Eye (tissue), 1 donor: Measurements from ENCODE around the gene RRAS.
A peak's percentile ranks its signal among the peaks of the same experiment; 100 is the strongest.

Experiments used
- DNase-seq: peaks from one replicate; pipeline ENCODE4 v3.0.0-alpha.2; 2015

Gene RRAS

DNA sequence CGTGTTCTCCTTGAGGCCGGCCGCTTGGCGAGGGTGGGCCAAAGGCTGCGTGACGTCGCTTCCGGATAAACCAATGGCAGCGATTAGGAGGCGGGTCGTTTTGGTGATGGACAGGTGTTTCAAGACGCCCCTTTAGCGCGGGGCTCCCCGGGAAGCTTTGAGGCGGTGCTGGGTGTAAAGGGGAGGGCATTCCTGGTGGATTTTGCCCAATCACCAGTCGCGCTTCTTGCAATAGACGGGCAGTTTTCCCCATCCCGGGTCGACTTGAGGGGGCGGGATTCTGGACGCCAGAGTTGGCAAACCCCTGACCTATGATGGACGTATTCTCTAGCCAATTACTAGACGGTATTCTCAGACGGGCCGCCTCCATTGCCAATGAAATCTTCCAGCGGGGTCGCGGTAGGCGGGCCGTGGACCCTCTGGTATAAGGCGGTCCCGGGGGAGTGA is 36.9 kb upstream of the RRAS start:
- DNase-seq: peak; percentile 100

DNA sequence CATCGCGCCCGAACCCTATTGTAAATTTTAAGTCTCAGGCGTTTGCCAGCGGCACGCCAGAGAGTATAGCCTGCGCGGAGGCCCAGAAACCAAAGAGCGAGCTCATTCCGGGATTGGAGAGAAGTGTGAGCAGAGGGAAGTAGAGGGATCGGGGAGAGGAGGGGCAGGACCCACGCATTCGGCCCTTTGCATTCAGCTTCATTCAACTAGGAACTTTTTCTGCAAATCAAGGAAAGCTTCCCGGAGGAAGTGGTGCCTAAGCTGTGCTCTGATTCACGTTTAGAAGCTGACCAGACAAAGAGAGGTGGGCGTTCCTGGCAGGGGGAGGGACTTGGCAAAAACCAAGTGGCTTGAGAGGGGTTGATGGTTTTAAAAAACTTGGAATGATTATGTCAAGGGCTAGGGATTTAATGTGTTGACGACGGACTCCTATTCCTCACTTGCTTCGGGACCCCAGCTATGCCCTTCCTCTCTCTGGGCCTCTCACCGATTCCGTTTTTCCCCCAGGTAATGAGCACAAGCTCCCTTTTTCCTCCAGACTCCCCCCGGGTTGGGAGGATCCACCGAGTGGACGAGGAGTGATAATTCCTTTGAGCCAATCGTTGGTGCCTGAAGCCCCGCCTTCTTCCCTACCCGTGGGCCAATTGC is 36.3 kb upstream of the RRAS start:
- DNase-seq: no peak

DNA sequence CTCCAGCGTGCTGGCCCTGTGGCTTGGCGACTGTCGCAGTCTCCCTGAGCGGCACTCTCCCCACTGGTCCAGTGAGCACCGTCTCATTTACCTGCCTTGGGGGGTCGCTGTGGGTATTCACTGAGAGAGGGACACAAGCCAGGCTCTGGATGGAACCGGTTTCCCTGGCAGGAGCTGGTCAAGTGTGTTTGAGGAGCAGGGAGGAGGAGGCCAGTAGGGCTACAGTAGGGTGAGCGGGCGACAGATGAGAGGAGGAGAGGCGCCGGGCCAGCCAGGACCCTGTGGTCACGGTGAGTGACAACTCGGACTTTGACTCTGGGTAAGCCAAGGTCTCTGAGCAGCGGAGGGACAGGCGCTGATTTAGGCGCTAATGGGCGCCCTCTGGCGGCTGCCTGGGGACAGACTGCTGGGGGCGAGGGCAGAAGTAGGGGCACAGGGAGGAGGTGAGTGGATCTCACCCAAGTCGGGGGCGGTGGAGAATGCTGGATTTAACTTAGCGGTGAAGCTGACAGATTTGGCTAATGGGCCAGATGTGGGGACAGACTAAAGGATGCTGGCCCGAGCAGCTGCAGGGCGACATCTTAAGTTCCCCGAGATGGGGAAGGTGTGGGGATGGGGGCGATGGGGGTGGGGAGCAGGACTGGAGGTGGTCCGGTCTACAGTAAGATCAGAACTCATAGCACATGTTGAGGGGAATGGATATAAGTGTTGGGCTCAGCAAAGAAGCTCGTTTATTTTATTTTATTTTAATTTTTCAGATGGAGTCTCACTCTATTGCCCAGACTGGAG is 32.4 kb upstream of the RRAS start:
- DNase-seq: peak; percentile 86

DNA sequence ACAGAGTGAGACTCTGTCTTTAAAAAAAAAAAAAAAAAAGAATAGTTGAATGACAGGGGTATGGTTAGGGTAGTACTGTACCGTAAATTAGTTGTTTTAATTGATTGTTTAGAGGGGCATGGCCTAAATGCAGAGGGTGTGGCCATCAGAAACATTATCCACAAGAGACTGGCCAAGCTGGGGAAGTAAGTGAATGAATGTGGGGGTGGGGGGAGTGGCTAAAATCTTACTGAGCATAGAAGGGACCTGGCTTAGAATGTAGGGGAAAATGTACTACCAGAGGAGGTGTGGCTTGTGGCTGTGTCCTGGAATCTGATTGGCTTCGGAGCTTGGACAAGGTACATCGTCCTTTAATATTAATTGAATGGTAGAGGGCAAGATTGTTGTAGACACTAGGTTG is 29.6 kb upstream of the RRAS start:
- DNase-seq: no peak

DNA sequence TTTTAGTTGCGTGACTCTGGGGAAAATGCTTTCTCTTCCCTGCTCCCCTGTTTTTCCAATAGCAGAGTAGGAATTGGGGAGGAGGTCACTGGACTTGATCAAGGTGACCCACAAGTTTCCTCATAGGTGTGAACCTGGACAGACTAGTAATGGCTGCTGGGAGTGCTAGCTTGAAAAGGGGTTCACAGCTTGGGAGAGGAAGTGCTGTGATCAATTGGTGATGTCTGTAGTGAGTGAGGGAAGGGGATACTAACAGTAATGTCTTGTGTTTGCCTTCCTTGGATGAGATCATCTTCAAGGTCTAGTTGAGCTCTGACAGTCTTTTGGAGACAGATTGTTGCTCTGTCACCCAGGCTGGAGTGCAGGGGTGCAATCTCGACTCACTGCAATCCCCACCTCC is 27.5 kb upstream of the RRAS start:
- DNase-seq: no peak

DNA sequence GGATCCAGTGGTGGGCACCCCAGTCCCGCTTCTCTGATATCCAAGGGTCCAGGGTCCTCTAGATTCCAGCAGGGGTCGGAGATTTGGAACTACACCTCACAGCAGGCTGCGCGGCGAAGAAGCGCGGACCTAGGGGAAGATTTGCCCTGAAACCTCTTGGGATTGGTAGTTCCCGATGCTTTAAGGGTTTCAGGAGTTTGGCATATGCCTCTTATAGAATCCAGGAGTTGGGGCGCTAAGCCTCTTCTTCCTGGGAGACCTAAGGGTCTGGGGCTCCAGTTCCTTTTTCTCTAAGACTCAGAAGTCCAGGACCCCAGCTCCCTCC is 26.1 kb upstream of the RRAS start:
- no peak for DNase-seq

DNA sequence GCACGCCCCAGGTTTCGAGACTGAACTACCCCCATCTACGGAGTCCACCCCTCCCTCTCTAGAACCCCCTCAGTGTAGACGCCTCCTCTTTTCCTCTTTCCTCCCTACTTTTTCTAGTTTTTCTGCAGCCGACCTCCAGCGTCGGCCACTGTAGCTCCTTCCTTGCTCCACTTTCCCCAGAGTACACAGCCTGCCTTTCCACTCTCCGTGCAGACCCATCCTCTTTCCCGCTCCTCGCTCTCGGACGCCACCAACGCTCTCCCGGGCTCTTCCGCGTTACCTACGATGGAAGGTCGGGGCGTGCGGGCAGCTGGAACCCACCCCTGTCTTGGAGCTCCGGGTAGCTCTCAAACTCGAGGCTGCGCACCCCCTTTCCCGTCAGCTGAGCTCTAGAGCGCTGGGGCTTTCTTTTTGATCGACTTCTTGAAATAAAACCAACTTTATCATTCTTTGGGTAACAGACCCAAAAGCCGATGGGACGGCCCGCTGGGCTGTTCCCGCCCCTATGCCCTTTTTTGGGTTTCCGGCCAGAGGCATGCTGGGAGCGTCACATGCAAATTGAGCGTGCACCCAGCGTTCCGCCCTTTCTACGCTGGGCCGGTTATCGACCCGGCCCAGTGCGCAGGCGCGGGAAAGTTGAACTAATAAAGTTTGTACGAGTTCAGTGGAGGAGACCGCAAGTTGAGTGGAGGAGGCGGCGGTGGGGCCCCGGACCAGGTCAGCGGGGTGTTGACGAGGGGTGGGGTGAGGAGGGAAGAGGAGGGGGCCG is 25.6 kb upstream of the RRAS start, which contains the start of the genes BCL2L12 and IRF3:
Gene BCL2L12, plus strand, starts transcription at position 583 of the 769 bp plus-strand sequence. CDS start 760 bp downstream, outside the sequence.
Gene IRF3, minus strand, starts transcription at position 507 of the 769 bp plus-strand sequence. CDS start 1,019 bp downstream, outside the sequence.
- DNase-seq: peak; percentile 99

DNA sequence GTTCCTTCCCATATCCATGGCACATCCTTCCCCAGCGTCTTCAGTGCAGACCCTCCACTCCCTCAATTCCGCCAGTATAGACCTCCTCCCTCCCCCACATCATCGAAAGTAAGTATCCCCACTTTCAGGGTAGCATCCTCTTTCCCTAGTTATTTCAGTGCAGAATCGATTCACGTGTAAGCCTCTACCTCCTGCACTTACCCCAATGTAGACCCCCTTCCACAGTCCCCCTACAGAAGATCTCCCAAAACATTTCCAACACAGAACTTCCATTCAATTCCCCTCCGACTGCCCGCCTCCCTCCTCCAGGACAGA is 25.1 kb upstream of the RRAS start:
- peak; percentile 51 for DNase-seq

DNA sequence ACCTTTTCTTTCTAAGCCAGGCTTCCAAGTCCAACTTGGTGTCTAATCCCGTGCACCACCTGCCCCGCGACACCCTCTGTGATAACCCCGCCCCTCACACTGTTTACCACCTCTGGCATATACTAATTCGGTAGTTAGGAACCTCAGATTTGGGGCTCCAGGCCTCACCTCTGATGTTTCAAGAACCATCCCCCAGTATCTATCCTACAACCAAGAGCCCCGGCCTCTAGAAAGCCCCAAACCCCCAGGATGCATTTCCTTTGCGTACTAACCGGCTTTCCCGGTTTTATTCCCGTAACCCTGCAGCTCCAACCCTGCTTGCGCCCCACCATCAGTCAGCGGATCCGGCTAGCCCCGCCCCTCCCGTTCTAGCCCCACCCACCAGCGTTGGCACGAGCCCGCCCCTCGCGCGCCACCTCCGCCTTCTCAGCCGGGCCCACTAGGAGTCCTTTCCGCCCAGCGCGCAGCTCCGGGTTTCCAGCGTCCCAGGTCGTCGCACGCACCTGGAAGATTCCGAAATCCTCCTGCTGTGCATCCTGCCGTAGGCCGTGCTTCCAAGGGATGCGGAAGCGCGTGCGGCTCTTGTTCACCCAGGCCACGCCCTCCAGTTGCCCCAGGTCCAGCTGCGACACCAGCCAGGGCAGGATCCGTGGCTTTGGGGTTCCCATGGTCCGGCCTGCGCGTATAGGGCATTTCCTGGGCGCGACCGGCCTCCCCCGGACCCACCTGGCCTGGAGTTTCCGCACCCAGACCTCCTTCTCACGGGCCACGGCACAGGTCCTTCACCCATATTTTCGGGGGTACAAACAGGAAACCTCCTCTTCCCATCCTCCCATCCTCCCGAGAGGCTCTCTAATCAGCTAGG is 24.5 kb upstream of the RRAS start:
- DNase-seq: peak; percentile 91

DNA sequence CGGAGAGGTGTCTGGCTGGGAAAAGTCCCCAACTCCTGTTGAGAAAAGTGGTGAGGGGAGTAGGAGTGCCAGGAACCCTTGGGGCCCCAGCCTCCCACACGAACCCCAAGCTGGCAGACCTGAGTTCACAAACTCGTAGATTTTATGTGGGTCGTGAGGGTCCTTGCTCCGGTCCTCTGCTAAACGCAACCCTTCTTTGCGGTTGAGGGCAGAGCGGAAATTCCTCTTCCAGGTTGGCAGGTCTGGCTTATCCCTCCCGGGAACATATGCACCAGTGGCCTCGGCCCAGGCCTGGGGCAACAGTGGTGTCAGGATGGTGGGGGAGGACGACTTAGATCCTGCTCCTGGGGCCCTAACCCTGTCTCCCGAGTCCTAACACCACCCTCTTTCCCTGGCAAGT is 23.3 kb upstream of the RRAS start:
- DNase-seq: no peak

DNA sequence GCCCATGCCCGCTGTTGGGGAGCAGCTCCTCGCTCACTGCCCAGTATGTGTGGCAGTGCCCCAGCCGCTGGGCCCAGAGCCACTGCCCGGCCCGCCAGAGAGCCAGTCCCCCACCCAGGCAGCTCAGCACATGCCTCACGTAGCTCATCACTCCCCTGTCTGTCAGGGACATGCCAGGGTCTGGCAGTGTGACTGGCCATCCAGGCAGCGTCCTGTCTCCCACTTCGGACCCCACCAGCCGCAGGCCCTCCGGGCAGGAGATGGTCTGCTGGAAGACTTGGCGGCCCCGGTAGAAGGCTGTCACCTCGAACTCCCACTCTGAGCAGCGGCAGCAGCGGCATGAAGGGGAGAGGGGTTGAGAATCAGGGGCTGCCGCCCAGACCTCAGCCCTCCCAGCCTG is 22.1 kb upstream of the RRAS start:
- DNase-seq: no peak

DNA sequence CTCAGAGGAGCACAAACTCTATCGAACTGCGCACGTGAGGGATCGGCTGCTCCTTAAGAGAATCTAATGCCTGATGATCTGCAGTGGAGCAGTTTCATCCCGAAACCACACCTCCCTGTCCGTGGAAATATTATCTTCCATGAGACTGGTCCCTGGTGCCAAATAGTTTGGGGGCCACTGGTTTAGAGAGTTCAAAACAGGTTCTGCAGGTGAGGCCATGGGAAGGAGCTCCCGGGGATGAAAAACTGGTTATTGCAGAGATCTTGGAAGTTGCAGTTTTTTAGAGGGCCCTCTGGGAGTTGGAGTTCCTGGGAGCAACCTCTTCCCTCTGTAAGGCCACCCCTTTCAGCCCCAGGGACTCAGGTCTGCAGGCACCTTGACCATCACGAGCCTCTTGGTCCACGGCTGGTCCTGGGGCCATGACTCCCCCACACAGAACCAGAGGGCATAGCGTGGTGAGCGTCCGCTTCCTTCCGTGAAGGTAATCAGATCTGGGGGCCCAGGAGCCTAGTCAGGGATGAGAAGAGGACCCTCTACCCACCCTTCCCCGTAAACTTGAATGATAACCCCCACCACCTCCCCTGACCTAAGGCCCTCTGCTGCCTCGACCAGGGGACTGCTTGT is 20.5 kb upstream of the RRAS start:
- DNase-seq: no peak

DNA sequence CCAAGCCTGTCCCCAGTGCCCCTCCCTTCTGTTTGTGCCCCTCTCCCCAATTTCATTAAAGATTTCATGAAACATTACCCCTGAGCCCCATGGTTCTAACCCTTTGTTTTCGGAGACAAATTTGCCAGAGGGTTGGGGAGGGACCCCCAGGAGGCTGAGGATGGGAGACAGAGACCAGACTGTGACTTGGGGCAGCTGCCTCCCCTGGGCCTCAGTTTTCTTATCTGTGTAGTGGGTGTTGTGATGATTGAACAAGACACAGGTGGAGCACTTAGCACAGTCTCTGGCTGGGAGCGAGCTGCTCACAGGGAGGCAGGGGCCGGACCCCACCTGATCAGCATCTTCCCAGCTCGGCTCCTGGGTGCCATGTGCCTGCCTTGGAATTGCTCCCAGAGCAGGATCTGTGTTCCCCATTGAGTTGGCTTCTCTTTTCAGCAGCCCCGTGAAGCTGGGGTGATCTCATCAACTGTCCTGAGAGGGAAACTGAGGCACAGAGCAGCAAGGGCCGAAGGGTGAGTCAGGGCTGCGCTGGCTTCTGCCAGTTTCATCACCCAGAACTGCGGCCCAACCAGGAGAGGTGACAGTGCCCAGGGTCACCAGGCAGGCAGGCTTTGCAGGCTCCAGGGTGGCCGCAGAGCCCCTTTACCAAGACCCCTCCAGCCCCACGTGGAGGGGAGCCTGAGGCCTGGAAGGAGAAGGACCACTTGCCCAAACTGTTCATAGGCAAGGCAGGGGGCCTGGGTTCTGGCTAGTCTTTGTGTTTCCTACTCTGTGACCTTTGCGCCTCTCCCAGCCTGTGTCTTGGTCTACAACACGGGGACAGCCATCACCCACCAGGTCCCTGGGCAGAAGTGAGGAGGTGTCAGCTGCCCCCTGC is 18.9 kb upstream of the RRAS start:
- DNase-seq: no peak

DNA sequence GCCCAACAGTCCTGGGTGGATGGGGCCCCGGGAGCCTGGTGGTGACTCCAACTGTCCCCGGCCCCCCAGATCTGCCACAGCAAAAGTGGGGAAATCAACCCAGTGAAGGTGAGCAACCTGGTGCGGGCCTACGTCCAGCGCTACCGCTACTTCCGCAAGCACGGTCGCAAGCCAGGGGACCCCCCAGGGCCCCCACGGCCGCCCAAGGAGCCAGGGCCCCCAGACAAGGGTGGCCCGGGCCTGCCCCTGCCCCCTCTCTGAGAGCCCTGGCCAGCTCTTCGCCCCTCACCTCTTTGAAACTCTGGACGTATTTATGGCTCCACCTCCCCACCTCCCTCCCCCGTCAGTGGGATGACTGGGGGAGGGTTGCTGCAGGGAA is 18.2 kb upstream of the RRAS start:
- DNase-seq: no peak

DNA sequence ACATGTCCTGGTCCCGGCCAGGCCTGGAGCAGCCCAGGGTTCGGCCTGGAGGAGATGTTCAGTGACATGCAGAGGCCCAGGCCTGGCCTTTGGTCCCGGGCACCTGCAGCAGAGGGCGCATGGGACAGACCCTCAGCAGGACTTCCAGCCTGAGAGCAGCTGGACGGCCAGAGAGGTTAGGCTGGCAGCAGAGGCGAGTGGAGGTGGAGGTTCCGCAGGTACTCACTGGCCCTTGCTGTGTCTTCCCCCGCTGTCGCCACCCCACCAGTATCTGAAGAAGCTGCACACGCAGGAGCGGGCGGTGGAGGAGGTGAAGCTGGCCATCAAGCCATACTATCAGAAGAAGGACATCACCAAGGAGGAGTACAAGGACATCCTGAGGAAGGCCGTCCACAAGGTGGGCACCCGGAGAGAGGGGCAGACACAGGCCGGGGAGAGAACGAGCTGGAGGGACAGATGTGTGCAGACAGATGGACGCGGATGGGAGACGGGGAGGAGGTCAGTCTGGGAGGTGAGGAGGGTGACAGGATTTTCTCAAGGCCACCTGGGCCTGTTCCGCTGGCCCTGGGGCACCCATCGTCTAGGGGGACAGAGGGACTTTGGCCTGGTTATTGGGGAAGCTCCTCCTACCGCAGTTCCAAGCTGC is 17.7 kb upstream of the RRAS start:
- DNase-seq: no peak

DNA sequence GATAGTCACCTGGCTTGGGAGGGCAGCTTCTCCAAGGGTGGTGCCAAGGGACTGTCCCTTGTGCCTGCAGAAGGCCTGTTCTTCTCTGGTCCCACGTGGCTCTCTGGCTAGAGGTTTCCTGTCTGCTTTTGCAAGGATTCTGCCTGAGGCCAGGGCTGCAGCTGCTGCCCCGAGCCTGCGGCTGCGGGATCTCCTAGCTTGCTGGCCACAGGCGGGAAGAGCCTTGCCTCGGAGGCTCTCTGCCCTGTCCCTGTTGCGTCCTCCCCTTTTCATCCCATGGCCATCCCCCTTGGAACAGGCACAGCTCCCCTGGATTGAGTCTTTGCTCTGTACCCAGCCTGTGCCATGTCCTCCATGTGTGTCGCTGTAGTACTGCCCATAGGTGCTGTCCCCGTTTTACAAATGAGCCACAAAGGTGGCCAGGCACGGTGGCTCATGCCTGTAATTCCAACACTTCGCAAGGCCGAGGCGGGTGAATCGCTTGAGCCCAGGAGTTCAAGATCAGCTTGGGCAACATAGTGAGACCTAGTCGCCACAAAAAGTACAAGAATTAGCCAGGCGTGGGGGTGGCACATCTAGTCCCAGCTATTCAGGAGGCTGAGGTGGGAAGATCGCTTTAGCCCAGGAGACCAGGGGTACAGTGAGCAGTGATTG is 16.6 kb upstream of the RRAS start:
- DNase-seq: no peak

DNA sequence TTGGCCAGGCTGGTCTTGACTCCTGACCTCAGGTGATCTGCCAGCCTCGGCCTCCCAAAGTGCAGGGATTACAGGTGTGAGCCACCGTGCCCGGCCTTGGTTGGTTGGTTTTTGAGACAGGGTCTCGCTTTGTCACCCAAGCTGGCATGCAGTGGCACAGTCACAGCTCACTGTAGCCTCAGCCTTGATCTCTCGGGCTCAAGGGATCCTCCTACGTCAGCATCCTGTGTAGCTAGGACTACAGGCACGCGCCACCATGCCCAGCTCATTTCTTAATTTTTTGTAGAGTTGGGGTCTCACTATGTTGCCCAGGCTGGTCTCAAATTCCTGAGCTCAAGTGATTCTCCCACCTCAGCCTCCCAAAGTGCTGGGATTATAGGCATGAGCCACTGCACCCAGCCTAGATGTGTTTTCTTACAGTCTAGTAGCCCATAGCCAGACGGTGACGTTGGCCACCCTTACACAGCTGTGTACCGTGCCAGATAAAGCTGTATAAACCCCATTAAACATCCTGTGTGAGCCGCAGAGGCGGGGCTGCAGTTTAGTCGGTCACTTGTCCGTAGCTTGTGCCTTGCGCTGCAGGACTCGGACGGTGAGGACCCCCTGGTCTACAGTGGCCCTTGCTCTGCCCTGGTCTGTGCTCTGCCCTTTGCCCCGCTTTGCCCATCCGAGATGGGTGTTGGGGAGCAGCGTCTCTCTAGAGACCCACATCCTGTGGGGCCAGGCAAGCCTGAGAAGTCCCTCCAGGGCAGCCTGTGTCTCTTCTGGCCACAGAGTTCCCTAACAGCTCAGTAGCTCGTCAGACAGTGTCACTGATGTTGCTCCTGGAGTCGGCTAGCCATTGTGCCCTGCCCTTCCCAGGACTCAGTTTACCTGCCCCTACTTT is 15.9 kb upstream of the RRAS start:
- no peak for DNase-seq

DNA sequence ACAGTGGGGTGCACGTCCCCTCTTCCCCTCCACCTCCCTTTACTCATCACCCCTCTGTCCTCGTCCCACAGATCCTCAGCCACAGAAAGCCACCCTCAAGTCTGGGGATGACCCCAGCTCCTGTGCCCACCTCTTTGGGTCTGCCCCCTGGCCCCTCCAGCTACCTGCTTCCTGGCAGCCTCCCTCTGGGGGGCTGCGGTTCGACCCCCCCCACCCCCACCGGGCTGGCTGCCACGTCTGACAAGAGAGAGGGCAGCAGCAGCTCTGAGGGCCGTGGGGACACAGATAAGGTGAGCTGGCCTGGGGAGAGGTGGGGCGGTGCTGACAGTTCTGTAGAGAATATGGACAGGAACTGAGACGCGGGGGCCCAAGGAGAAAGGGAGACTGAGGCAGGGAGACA is 14.6 kb upstream of the RRAS start:
- DNase-seq: no peak

DNA sequence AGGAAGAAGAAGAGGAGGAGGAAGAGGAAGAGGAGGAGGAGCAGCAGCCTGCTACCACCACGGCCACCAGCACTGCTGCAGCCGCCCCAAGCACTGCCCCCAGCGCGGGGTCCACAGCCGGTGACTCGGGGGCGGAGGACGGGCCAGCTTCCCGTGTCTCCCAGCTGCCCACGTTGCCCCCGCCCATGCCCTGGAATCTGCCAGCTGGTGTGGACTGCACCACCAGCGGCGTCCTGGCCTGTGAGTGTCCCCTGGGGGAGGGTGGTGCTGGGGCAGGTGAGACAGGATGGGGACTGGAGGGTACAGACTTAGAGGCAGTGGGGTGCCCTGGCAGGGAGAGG is 13.5 kb upstream of the RRAS start:
- no peak for DNase-seq
